ENCODE results near the gene STK10.
A peak's percentile ranks its signal among the peaks of the same experiment; 100 is the strongest.

Gene STK10

GRCh38 chr5:172167895-172168294 lies 20.1 kb downstream of the STK10 start:
- no peak for TF ChIP-seq CTCF (IDR thresholded peaks at IDR 0.05; ENCODE audit: low read depth, low read length)
- in situ Hi-C loops (cut with HindIII; ENCODE audit: low sequenced_read_pairs): no loop called here
- no peak overlapping the region for H3K4me3 ChIP-seq (ENCODE audit: low read depth, low read length)
- DNase-seq (ENCODE audit: low read depth, low spot score): no peak

- in situ Hi-C loops (cut with HindIII; ENCODE audit: low sequenced_read_pairs): no loop called here
- H3K4me3 ChIP-seq (ENCODE audit: low read depth, low read length): no peak overlapping the region
- no peak for DNase-seq (ENCODE audit: low read depth, low spot score)
- TF ChIP-seq CTCF (IDR thresholded peaks at IDR 0.05; ENCODE audit: low read depth, low read length): no peak
Observed at GRCh38 chr5:172166030-172166826, 21.8 kb downstream of the STK10 start.

- DNase-seq (ENCODE audit: low read depth, low spot score): no peak
- in situ Hi-C loops (cut with HindIII; ENCODE audit: low sequenced_read_pairs): no loop called here
- H3K4me3 ChIP-seq (ENCODE audit: low read depth, low read length): no peak overlapping the region
- no peak for TF ChIP-seq CTCF (IDR thresholded peaks at IDR 0.05; ENCODE audit: low read depth, low read length)
Observed at GRCh38 chr5:172165465-172165864, 22.6 kb downstream of the STK10 start.

DNA sequence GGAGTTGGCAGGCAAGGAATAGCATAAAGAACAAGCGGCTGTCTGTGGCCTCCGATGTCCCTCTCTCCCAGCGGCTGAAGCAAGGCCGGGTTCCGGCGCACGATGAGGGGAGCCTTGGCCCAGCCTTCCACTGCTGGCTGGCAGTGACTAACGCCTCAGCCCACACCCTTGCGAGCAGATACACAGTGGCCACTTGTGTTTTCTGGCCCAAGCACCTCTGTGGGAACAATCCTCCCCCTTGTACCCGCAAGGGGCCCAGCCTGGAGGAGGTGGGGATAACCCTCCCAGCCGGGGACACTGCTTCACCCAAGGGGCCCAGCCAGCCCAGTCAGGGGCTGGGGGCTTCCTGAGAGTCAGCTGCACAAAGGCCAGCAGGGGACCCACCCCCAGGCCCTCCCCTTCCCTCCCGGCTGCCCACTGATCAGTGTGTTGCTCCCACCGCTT lies 23.2 kb downstream of the STK10 start:
- no peak for TF ChIP-seq CTCF (IDR thresholded peaks at IDR 0.05; ENCODE audit: low read depth, low read length)
- peak; percentile 29 for DNase-seq (ENCODE audit: low read depth, low spot score)
- no peak overlapping the region for H3K4me3 ChIP-seq (ENCODE audit: low read depth, low read length)
- in situ Hi-C loops (cut with HindIII; ENCODE audit: low sequenced_read_pairs): no loop called here

DNA sequence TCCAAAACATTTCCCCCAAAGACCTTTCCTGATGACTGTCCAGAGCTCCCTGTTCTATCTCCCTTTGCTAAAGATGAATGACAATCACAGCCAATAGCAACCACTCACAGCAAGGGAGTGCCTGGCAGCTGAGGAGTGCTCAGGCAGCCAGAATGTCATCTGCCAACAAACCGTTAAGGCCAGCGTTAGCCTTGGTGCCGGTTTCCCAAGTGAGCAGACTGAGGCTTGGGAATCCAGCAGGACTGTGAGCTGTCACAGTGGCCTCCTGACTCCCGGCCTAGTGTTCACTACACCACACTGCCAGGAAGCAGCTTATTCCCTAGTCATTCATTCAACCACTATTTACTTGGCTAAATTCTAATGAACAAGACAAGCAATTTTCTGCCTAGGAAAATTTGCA lies 24.7 kb downstream of the STK10 start:
- no peak for TF ChIP-seq CTCF (IDR thresholded peaks at IDR 0.05; ENCODE audit: low read depth, low read length)
- in situ Hi-C loops (cut with HindIII; ENCODE audit: low sequenced_read_pairs): no loop called here
- no peak for DNase-seq (ENCODE audit: low read depth, low spot score)
- no peak overlapping the region for H3K4me3 ChIP-seq (ENCODE audit: low read depth, low read length)

- DNase-seq (ENCODE audit: low read depth, low spot score): no peak
- H3K4me3 ChIP-seq (ENCODE audit: low read depth, low read length): no peak overlapping the region
- no peak for TF ChIP-seq CTCF (IDR thresholded peaks at IDR 0.05; ENCODE audit: low read depth, low read length)
- in situ Hi-C loops (cut with HindIII; ENCODE audit: low sequenced_read_pairs): no loop called here
Observed at GRCh38 chr5:172162987-172163343, 25.1 kb downstream of the STK10 start.

Data from astrocyte of the spinal cord (primary cell).